VCaP (cell line): ENCODE results near the gene FITM2.
A peak's percentile ranks its signal among the peaks of the same experiment; 100 is the strongest.

ENCODE experiments used
- H3K27ac ChIP-seq: fragments of 450-650 bp; 2 replicates; pipeline ENCODE4 v1.5.1; 2017
- CTCF ChIP-seq: fragments of 450-650 bp; conservative IDR thresholded peaks from 2 replicates; pipeline ENCODE4 v1.5.1; 2017; ENCODE audit warnings: mild to moderate bottlenecking, moderate library complexity

Gene FITM2, protein sequence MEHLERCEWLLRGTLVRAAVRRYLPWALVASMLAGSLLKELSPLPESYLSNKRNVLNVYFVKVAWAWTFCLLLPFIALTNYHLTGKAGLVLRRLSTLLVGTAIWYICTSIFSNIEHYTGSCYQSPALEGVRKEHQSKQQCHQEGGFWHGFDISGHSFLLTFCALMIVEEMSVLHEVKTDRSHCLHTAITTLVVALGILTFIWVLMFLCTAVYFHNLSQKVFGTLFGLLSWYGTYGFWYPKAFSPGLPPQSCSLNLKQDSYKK

DNA sequence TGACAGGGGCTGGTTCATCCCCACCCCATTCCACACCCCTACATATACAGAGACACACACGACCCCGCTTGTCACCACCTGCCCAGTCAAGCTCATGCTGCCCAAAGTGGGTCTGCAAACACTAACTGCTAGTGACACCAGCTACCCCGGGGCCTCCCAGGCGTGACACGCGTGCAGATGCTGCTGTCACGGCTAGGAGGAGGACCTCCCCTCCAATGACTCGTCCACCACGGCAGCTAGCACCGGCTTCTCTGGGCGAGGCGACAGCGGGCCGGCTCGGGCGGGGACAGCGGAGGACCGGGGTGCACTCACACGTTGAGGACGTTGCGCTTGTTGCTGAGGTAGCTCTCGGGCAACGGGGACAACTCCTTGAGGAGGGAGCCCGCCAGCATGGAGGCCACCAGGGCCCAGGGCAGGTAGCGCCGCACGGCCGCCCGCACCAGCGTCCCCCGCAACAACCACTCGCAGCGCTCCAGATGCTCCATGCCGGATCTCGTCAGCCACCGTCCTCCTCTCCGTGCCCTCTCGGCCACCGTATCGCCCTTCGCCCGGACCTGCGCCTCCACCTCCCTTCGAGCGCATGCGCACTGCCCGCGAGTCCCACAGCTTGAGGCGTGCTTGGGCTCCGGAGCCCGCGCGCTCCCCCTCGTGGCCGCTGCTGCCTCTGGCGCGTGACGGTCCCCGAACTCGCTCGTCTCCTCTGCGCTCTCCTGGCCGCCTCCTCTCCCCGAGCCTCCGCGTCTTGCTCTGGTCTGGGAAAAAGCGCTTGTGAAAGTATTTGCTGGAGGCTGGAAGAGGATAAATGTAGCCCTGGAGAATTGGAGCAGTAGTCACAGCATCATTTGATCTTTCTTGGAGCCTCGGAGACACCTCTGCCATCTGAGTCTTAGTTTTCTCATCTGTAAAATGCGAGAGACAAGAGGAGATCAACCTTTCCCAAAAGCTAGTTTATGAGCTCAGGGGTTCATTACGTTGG lies at the start of gene FITM2:
TSS of gene FITM2 (minus strand) at position 539 of the 976 bp plus-strand sequence. CDS start at position 485, 54 bp downstream.
- peak; percentile 99 for TF ChIP-seq CTCF
- H3K27ac ChIP-seq = peak within 1 kb of the TSS; percentile 82

DNA sequence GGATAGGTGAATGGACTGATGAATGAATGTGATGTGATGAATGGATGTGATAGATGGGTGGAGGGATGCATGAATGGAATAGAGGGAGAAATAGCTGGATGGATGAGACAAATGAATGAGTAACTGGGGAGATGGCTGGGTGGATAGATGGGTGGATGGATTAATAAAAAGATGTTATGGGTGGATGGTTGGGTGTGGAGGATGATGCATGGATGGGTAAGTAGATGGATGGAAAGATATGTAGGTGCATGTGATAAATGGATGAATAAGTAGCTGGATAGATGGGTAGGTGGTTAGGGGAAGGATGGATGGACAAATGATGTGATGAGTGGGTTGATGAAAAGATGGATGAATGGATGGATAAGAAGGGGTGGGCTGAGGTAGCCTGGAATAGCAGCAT lies 49.2 kb upstream of the FITM2 start:
- no peak overlapping the region for H3K27ac ChIP-seq
- no peak for TF ChIP-seq CTCF

DNA sequence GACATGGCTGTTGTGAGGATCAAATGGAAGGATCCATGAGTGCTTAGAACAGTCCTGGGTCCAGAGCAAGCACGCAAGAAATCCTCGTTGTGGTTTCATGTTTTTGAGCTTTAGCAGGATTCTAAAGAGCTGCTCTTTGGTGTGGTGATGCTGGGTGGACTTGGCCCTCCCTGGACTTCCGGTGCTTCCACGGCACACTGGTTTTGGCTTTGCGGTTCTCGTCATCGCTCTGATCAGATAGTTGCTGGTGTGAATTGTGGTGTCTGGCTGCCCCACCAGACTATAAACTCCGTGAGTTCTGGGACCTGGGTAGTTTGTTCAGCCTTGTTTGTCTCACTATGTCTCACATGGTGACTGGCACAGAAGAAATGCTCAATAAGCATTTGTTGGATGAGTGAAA lies 47.8 kb upstream of the FITM2 start:
- TF ChIP-seq CTCF = no peak

DNA sequence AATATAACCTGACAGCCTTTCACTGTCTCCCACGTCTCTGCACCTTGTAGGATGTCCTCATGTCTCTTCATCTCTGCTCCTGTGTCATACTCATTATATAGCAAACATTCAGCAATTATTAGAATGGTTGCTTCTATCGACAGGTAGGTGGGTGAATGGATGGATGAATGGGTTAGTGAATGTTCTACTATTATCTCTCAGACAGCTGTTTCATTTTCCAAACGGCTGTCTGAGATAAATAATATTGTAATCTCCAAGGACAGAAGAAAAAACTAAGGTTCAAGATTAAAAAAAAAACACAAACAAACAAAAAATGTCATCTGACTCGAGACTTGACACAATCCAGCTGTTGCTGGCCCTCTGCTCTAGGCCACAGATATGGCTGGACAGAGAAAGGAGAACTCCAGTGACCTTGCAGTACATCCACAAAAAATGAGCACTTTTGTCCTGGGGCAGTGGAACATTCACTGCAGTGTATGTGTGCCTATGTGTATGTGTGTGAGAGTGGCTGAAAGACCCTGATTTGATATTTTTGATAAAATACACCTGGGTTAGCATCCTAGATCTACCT lies 46.6 kb upstream of the FITM2 start:
- TF ChIP-seq CTCF = no peak

More for the DNA sequence above, 47.8 kb upstream of the FITM2 start:
- no peak overlapping the region for H3K27ac ChIP-seq

DNA sequence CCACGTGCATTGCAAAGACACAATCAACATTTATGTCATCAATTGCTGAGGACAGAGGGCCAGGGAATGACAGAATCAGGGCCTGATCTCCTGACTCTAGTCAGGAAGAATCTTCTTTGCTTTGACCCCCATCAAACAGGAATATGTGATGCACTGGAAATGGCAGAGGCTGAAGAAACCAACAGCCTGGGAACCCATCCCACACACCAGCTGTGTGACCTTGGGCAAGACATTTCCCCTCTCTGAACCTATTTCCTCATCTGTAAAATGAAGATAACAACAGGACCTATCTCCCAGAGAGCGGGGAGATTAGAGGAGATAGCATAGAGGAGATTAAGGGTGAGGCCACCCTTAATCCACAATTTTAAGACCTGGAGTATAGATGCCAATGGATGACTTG lies 46.0 kb upstream of the FITM2 start:
- no peak overlapping the region for H3K27ac ChIP-seq
- TF ChIP-seq CTCF = no peak

More for the DNA sequence above, 46.6 kb upstream of the FITM2 start:
- H3K27ac ChIP-seq = no peak overlapping the region

- TF ChIP-seq CTCF = no peak
- H3K27ac ChIP-seq = no peak overlapping the region
These were observed 45.3 kb upstream of the FITM2 start for GRCh38 chr20:44356353-44356723.
